ENCODE results near the gene DOCK4.

DOCK4 gene

GRCh38 chr7:111893190-111893589 is 313.0 kb downstream of the DOCK4 start:
- H3K27ac ChIP-seq, result no peak overlapping the region
- TF ChIP-seq ZFX (IDR thresholded peaks at IDR 0.05; ENCODE audit: borderline replicate concordance) (no peak), CTCF (IDR thresholded peaks at IDR 0.05) (no peak)

- TF ChIP-seq CTCF (IDR thresholded peaks at IDR 0.05), result no peak
- no peak for TF ChIP-seq ZFX (IDR thresholded peaks at IDR 0.05; ENCODE audit: borderline replicate concordance)
- no peak overlapping the region for H3K27ac ChIP-seq
Measured at GRCh38 chr7:111892588-111892987, 313.6 kb downstream of the DOCK4 start.

GRCh38 chr7:111887734-111888133 is 318.5 kb downstream of the DOCK4 start:
- no peak for TF ChIP-seq CTCF (IDR thresholded peaks at IDR 0.05)
- no peak for TF ChIP-seq ZFX (IDR thresholded peaks at IDR 0.05; ENCODE audit: borderline replicate concordance)

GRCh38 chr7:111886233-111886632 is 320.0 kb downstream of the DOCK4 start:
- TF ChIP-seq ZFX (IDR thresholded peaks at IDR 0.05; ENCODE audit: borderline replicate concordance) (no peak), CTCF (IDR thresholded peaks at IDR 0.05) (no peak)
- H3K27ac ChIP-seq, result no peak overlapping the region

More at GRCh38 chr7:111887734-111888133, 318.5 kb downstream of the DOCK4 start:
- H3K27ac ChIP-seq, result no peak overlapping the region

- TF ChIP-seq CTCF (IDR thresholded peaks at IDR 0.05), result no peak
- TF ChIP-seq ZFX (IDR thresholded peaks at IDR 0.05; ENCODE audit: borderline replicate concordance), result no peak
Measured at GRCh38 chr7:111883241-111883640, 323.0 kb downstream of the DOCK4 start.

GRCh38 chr7:111878785-111879184 is 327.4 kb downstream of the DOCK4 start:
- no peak overlapping the region for H3K27ac ChIP-seq
- TF ChIP-seq CTCF (IDR thresholded peaks at IDR 0.05) (no peak), ZFX (IDR thresholded peaks at IDR 0.05; ENCODE audit: borderline replicate concordance) (no peak)

More at GRCh38 chr7:111883241-111883640, 323.0 kb downstream of the DOCK4 start:
- H3K27ac ChIP-seq, result no peak overlapping the region

- TF ChIP-seq CTCF (IDR thresholded peaks at IDR 0.05) (no peak), ZFX (IDR thresholded peaks at IDR 0.05; ENCODE audit: borderline replicate concordance) (no peak)
Measured at GRCh38 chr7:111877931-111878330, 328.3 kb downstream of the DOCK4 start.

More at GRCh38 chr7:111877931-111878330, 328.3 kb downstream of the DOCK4 start:
- H3K27ac ChIP-seq, result no peak overlapping the region

Data from 22Rv1 (cell line).